Measurements from ENCODE around the gene SMIM10. TPM values are rescaled to one million over a fixed set of nuclear protein-coding genes. Genes with fewer than 3 reads are reported as not detected.

The SMIM10 gene
- total RNA-seq, result 6.4 and 7.8 TPM in 2 replicates

DNA sequence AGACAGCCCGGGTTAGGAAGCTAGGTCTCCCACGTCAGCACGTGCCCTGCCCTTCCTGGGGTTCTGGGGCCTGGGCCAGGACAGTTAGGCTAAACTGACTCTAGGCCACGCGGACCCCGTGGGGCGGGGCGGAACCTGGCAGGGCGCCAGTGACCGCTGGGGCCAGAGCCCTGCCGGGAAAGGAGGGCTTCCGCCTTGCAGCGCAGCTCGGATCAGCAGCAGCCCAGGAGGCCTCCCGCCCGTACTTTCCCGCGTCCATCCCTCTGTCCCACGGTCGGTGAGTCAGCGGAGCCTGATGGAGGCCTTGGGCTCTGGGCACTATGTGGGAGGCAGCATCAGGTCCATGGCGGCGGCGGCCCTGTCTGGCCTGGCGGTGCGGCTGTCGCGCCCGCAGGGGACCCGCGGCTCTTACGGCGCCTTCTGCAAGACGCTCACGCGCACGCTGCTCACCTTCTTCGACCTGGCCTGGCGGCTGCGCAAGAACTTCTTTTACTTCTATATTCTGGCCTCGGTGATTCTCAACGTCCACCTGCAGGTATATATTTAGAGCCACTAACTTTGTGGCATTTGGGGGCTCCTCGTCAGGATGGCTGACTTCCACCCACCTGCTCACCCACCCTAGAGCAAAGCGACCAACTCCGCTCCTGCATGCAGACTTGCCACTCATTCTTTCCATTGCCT lies at the start of gene SMIM10:
TSS of gene SMIM10 (plus strand) at position 191 of the 681 bp plus-strand sequence. CDS start at position 296, 105 bp downstream.

Other genes starting within 250 kb of the SMIM10 start
- 5.3 and 7.0 TPM in 2 replicates for gene PABIR2, start 193.8 kb upstream of the SMIM10 start, total RNA-seq
- gene MOSPD1, start 75.7 kb upstream of the SMIM10 start, total RNA-seq, result 72.8 and 121 TPM in 2 replicates
- 4.3 and 5.5 TPM in 2 replicates for gene RTL8B, start 31.6 kb downstream of the SMIM10 start, total RNA-seq
- gene RTL8C, start 41.4 kb downstream of the SMIM10 start, total RNA-seq, result 29.8 and 30.2 TPM in 2 replicates
- 2.6 and 3.3 TPM in 2 replicates for gene RTL8A, start 61.1 kb downstream of the SMIM10 start, total RNA-seq
- 1.6 and 2.8 TPM in 2 replicates for gene SMIM10L2B, start 107.7 kb downstream of the SMIM10 start, total RNA-seq
- not detected in 2 replicates for gene ETDB, start 129.5 kb downstream of the SMIM10 start, total RNA-seq
- not detected in 2 replicates for gene CT55, start 180.4 kb downstream of the SMIM10 start, total RNA-seq

Data from smooth muscle cell of bladder (primary cell).